ENCODE measurements around the gene CFHR2.
"Not testable (repeated sequence)": the region's sequence is repeated elsewhere in the genome, so short reads cannot be mapped to it uniquely, and the experiment has no call there.

CFHR2 gene

DNA sequence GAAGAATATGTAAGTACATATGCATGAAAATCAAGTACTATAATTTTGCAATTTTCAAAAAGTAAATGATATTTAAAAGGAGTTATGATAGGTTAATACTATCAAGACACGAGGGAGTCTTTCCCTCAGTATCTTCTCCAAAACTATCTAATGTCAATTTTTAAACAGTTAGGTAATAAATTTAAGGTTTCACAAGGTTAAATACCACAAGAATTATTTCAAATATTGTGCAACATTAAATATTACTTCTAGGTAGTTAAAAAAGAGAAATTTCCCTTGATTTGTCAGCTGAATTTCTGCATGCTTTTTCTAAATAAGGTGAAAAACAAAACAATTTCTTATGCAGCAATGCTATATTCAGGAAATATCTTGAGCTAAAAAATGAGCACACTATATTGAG is 37.3 kb downstream of the CFHR2 start:
- H3K4me3 ChIP-seq (replicated peaks in 1 of 2; ENCODE audit: low read depth in 2 of 2, low read length in 2 of 2): no peak overlapping the region
- no peak for DNase-seq (ENCODE audit: low read depth in 2 of 2)
- TF ChIP-seq, protein P1, sequence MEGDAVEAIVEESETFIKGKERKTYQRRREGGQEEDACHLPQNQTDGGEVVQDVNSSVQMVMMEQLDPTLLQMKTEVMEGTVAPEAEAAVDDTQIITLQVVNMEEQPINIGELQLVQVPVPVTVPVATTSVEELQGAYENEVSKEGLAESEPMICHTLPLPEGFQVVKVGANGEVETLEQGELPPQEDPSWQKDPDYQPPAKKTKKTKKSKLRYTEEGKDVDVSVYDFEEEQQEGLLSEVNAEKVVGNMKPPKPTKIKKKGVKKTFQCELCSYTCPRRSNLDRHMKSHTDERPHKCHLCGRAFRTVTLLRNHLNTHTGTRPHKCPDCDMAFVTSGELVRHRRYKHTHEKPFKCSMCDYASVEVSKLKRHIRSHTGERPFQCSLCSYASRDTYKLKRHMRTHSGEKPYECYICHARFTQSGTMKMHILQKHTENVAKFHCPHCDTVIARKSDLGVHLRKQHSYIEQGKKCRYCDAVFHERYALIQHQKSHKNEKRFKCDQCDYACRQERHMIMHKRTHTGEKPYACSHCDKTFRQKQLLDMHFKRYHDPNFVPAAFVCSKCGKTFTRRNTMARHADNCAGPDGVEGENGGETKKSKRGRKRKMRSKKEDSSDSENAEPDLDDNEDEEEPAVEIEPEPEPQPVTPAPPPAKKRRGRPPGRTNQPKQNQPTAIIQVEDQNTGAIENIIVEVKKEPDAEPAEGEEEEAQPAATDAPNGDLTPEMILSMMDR (IDR thresholded peaks at IDR 0.05; ENCODE audit: low read depth, low read length): no peak

DNA sequence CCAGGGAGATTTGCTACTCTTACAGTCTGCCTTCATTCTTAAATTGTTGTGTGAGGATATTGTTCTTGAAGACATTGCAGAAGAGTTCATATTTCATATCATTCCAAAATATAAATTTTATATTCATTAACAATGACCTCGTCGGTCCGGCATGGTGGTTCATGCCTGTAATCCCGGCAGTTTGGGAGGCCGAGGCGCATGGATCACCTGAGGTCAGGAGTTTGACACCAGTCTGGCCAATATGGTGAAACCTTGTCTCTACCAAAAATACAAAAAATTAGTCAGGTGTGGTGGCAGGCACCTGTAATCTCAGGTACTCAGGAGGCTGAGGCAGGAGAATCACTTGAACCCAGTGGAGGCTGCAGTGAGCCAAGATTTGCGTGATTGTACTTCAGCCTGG is 38.7 kb downstream of the CFHR2 start:
- DNase-seq (ENCODE audit: low read depth in 2 of 2): not testable (repeated sequence)

DNA sequence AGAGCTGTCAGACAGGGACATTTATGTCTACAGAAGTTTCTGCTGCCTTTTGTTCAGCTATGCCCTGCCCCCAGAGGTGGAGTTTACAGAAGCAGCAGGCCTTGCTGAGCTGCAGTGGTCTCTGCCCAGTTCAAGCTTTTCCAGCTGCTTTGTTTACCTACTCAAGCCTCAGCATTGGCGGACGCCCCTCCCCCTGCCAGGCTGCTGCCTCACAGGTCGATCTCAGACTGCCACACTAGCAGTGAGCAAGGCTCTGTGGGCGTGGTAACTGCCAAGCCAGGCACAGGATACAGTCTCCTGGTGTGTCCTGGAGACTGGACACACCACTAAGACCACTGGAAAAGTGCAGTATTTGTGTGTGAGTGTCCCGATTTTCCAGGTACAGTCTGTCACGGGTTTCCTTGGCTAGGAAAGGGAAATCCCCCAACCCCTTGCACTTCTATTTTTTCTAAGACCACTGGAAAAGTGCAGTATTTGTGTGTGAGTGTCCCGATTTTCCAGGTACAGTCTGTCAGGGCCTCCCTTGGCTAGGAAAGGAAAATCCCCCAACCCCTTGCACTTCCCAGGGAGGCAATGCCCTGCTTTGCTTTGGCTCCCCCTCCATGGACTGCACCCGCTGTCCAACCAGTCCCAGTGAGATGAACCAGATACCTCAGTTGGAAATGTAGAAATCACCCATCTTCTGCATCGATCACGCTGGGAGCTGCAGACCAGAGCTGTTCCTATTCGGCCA is 48.5 kb downstream of the CFHR2 start:
- DNase-seq (ENCODE audit: low read depth in 2 of 2); H3K4me3 ChIP-seq (replicated peaks in 1 of 2; ENCODE audit: low read depth in 2 of 2, low read length in 2 of 2): not testable (repeated sequence)

More for the DNA sequence above, 38.7 kb downstream of the CFHR2 start:
- not testable (repeated sequence) for H3K4me3 ChIP-seq (replicated peaks in 1 of 2; ENCODE audit: low read depth in 2 of 2, low read length in 2 of 2)

DNA sequence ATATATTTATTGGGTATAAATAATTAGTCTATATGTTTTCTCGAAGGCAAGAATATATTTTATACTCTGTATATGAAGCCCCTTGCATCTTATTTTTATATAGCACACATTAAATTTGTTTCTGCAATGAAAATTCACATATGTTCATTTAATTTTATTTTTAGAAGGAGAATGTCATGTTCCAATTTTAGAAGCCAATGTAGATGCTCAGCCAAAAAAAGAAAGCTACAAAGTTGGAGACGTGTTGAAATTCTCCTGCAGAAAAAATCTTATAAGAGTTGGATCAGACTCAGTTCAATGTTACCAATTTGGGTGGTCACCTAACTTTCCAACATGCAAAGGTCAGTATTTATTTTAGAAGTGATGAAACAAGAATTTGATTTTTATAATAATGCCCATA is 50.4 kb downstream of the CFHR2 start:
- no peak overlapping the region for H3K4me3 ChIP-seq (replicated peaks in 1 of 2; ENCODE audit: low read depth in 2 of 2, low read length in 2 of 2)
- DNase-seq (ENCODE audit: low read depth in 2 of 2): no peak
- TF ChIP-seq, protein P1 (IDR thresholded peaks at IDR 0.05; ENCODE audit: low read depth, low read length): no peak

DNA sequence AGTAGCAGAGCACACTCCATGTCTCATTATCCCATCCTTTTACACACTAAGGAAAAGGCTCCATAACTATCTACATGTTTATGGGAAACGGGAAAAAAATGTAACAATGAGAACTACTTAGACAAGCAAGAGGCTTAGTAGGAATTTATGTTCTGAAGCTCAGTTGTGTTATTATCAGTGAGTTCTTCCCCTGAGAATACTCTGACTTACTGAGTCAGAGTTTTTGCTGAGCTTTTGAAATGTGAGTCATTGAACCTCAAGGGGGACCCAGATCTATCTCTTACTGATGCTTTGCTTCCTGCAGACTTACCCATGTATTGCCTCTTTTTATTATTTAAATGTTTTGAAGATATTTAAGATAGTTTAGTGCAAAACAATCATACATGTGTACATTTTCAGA is 53.9 kb downstream of the CFHR2 start:
- H3K4me3 ChIP-seq (replicated peaks in 1 of 2; ENCODE audit: low read depth in 2 of 2, low read length in 2 of 2): no peak overlapping the region
- DNase-seq (ENCODE audit: low read depth in 2 of 2): peak; percentile 89 to 92
- TF ChIP-seq, protein P1 (IDR thresholded peaks at IDR 0.05; ENCODE audit: low read depth, low read length): no peak

DNA sequence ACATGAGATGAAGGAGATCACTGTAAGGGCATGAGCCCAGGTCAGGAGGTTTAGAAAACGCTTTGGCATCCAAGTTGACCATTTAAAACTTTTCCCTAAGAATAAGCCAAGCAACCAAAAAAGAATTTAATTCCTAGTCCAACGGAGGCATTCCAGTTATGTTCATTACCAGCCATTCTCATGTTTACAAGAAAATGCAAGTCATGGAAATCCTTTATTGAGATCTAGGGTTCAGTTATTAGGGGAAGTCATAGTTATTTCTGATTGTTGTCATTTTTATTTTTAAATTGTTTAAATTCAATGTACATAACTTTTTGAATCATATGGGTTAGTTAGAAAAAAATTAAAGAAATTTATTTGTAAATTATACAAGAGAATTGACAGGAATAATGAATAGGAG is 58.3 kb downstream of the CFHR2 start:
- TF ChIP-seq, protein P1 (IDR thresholded peaks at IDR 0.05; ENCODE audit: low read depth, low read length): no peak
- DNase-seq (ENCODE audit: low read depth in 2 of 2): no peak
- H3K4me3 ChIP-seq (replicated peaks in 1 of 2; ENCODE audit: low read depth in 2 of 2, low read length in 2 of 2): no peak overlapping the region

DNA sequence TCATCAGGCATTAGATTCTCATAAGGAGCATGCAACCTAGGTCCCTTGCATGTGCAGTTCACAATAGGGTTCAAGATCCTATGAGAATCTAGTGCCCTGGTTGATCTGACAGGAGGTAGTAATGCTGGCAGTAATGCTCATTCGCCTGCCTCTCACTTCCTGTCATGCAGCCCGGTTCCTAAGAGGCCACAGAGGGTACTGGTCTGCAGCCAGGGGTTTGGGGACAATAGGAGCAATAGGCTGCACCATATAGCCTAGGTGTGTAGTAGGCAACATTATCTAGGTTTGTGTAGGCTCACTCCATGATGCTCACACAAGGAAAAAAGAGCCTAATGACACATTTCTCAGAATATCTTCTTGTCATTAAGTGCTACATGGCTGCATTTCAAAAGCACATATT is 59.6 kb downstream of the CFHR2 start:
- TF ChIP-seq, protein P1 (IDR thresholded peaks at IDR 0.05; ENCODE audit: low read depth, low read length): no peak
- DNase-seq (ENCODE audit: low read depth in 2 of 2): no peak
- H3K4me3 ChIP-seq (replicated peaks in 1 of 2; ENCODE audit: low read depth in 2 of 2, low read length in 2 of 2): no peak overlapping the region

DNA sequence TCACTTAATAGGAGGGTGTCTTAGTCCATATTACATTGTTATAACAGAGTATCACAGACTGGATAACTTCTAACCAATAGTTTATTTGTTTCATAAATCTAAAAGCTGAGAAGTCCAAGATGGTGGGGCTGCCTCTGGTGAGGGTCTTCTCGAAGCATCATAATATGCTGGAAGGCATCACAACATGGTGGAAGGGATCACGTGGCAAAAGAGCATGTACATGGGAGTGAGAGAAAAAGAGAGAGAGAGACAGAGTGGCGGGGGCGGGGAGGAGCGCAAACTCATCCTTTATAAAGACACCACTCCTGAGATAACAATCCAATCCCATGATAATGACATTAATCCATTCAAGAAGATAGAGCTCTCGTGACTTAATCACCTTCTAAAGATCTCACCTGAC is 65.3 kb downstream of the CFHR2 start:
- TF ChIP-seq, protein P1 (IDR thresholded peaks at IDR 0.05; ENCODE audit: low read depth, low read length): no peak

More for the DNA sequence above, 65.3 kb downstream of the CFHR2 start:
- DNase-seq (ENCODE audit: low read depth in 2 of 2): no peak
- no peak overlapping the region for H3K4me3 ChIP-seq (replicated peaks in 1 of 2; ENCODE audit: low read depth in 2 of 2, low read length in 2 of 2)

All from cardiac fibroblast (primary cell).